HEK293T (cell line): Measurements from ENCODE around the gene KCNQ1.

ENCODE experiments used
- FOXM1 ChIP-seq: fragments of 450-650 bp; IDR thresholded peaks from 2 replicates; pipeline ENCODE4 v1.6.1; 2017; ENCODE audit warnings: mild to moderate bottlenecking, borderline replicate concordance
- SP1 ChIP-seq: fragments of 450-650 bp; IDR thresholded peaks from 2 replicates; pipeline ENCODE4 v1.6.1; 2017
- TARDBP ChIP-seq: fragments of 450-650 bp; IDR thresholded peaks from 2 replicates; pipeline ENCODE4 v1.6.1; 2016

DNA sequence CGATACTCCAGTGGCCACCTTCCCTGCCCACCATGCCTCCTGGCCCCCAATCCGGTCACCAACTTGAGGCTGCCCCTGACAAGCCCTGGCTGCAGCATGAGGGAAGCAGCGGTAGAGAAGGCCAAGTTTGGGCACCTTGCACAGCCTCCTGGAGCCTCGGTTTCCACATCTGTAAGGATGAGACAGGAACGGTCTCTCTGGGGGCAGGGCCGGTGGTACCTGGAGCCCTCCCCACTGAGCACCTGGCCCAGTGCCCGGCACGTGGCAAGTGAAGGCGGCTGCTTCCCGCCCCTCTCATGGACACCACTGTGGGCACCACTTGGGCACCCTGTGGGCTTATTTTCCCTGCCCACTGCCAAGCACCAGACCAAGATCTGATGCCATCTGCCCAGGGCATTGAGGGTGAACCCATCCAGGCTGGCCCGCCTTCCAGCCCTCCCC, 363.0 kb downstream of the KCNQ1 start:
- TF ChIP-seq SP1 (no peak), TARDBP (no peak), FOXM1 (no peak)
